Transverse colon (tissue), 4 donors: Measurements from ENCODE around the gene OR5M10.

Source experiments
- EP300 ChIP-seq: sonication (generic); formaldehyde crosslinking; IDR thresholded peaks from one replicate; pipeline ENCODE4 v1.6.1; 2017; ENCODE audit warnings: antibody characterized with exemption, low read depth
- POLR2A ChIP-seq: fragments of 450-650 bp; IDR thresholded peaks from one replicate; pipeline ENCODE4 v1.6.1; 2016; ENCODE audit warnings: antibody characterized with exemption, mild to moderate bottlenecking, moderate library complexity
- POLR2AphosphoS5 ChIP-seq, 3 donors: sonication (generic); formaldehyde crosslinking; IDR thresholded peaks; one replicate each; pipeline ENCODE4 v1.6.1; 2016; ENCODE audit warnings: antibody characterized with exemption in 3 of 3
- TF ChIP-seq, protein P1 (sequence below), 5 experiments: fragments of 200-600 bp in 3 of 5; fragments of 450-650 bp in 2 of 5; sonication (generic) in 3 of 5; IDR thresholded peaks; 1 replicate in 2 of 5; 2 replicates in 3 of 5; pipeline ENCODE4 v1.5.1; 2016 to 2017; ENCODE audit warnings: antibody characterized with exemption in 5 of 5, inconsistent platforms in 3 of 5, mild to moderate bottlenecking in 2 of 5, moderate library complexity in 1 of 5

DNA sequence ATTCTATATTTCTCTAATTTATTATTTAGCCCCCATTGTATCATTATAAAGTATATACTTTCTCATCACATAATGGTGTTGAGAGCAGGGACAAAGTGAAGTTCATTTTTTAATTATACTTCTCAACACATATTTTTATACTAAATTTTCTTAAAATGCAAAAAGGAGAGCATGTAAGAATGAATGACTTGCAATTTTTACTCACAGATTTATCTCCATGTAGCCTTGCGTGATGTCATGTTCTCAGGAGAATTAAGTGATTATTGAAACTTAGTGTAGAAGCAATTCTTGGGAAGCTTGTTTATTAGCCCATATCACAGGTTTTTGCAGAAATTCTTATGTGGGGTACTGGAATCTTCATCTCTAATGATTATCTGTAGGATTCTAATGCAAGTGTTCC lies 33.8 kb downstream of the OR5M10 start:
- TF ChIP-seq, protein P1, sequence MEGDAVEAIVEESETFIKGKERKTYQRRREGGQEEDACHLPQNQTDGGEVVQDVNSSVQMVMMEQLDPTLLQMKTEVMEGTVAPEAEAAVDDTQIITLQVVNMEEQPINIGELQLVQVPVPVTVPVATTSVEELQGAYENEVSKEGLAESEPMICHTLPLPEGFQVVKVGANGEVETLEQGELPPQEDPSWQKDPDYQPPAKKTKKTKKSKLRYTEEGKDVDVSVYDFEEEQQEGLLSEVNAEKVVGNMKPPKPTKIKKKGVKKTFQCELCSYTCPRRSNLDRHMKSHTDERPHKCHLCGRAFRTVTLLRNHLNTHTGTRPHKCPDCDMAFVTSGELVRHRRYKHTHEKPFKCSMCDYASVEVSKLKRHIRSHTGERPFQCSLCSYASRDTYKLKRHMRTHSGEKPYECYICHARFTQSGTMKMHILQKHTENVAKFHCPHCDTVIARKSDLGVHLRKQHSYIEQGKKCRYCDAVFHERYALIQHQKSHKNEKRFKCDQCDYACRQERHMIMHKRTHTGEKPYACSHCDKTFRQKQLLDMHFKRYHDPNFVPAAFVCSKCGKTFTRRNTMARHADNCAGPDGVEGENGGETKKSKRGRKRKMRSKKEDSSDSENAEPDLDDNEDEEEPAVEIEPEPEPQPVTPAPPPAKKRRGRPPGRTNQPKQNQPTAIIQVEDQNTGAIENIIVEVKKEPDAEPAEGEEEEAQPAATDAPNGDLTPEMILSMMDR (IDR thresholded peaks at IDR 0.05) = no peak
- TF ChIP-seq POLR2A (no peak), POLR2AphosphoS5 (IDR thresholded peaks at IDR 0.05) (no peak), EP300 (no peak)
